AG10803 (cell line): ENCODE data around the gene ZNF823.
"Not testable (repeated sequence)": the region's sequence is repeated elsewhere in the genome, so short reads cannot be mapped to it uniquely, and the experiment has no call there.

Source experiments
- DNase-seq: peaks from one replicate; pipeline ENCODE4 v3.0.0; 2010; ENCODE audit warnings: low read depth
- H3K4me3 ChIP-seq: 2 replicates; pipeline ENCODE4 v1.5.1; 2011; ENCODE audit warnings: mild to moderate bottlenecking, low read length, control low read depth
- CTCF ChIP-seq: conservative IDR thresholded peaks from 2 replicates; pipeline ENCODE4 v1.5.1; 2011; ENCODE audit warnings: mild to moderate bottlenecking, low read length, control low read depth, inconsistent platforms

ZNF823 gene

GRCh38 chr19:11680689-11681302 lies 58.0 kb downstream of the ZNF823 start:
- no peak overlapping the region for H3K4me3 ChIP-seq
- DNase-seq = no peak
- no peak for TF ChIP-seq CTCF

GRCh38 chr19:11678504-11678903 lies 60.2 kb downstream of the ZNF823 start:
- no peak for DNase-seq
- no peak for TF ChIP-seq CTCF

GRCh38 chr19:11676661-11677600 lies 61.8 kb downstream of the ZNF823 start:
- H3K4me3 ChIP-seq, DNase-seq: not testable (repeated sequence)

More at GRCh38 chr19:11678504-11678903, 60.2 kb downstream of the ZNF823 start:
- no peak overlapping the region for H3K4me3 ChIP-seq

GRCh38 chr19:11675569-11675968 lies 63.2 kb downstream of the ZNF823 start:
- no peak for TF ChIP-seq CTCF
- H3K4me3 ChIP-seq = no peak overlapping the region
- DNase-seq = no peak

- no peak for DNase-seq
- TF ChIP-seq CTCF = no peak
- H3K4me3 ChIP-seq = peak overlapping the region; percentile 62
Observed at GRCh38 chr19:11674067-11674492, 64.7 kb downstream of the ZNF823 start.

- DNase-seq = peak; percentile 71
- peak; percentile 89 for TF ChIP-seq CTCF
- peak overlapping the region; percentile 62 for H3K4me3 ChIP-seq
Observed at GRCh38 chr19:11673608-11674041, 65.1 kb downstream of the ZNF823 start.
